SHP77 (cell line): Measurements from ENCODE around the gene SEMA4D.

Experiments used
- DNase-seq, 2 experiments: peaks; one replicate each; lab custom pipeline; 2025; lab: John Stamatoyannopoulos, UW

SEMA4D gene

GRCh38 chr9:89315482-89315881 lies 182.4 kb downstream of the SEMA4D start:
- DNase-seq = no peak

GRCh38 chr9:89314955-89315354 lies 183.0 kb downstream of the SEMA4D start:
- no peak for DNase-seq

- DNase-seq = no peak
These were observed 184.1 kb downstream of the SEMA4D start for GRCh38 chr9:89313842-89314241.

- DNase-seq = no peak
These were observed 185.7 kb downstream of the SEMA4D start for GRCh38 chr9:89312222-89312571.

- DNase-seq = no peak
These were observed 186.3 kb downstream of the SEMA4D start for GRCh38 chr9:89311346-89312221.
